Measurements from ENCODE around the gene PCDHB2.
"Not testable (repeated sequence)": the region's sequence is repeated elsewhere in the genome, so short reads cannot be mapped to it uniquely, and the experiment has no call there.

The PCDHB2 gene

GRCh38 chr5:141101059-141101458 is 6.6 kb downstream of the PCDHB2 start:
- H3K27ac ChIP-seq = no peak overlapping the region
- no peaks in the 10 kb centered on the region for H3K36me3 ChIP-seq
- H3K4me3 ChIP-seq = no peak overlapping the region

GRCh38 chr5:141102070-141102469 is 7.7 kb downstream of the PCDHB2 start:
- not testable (repeated sequence) for H3K4me3 ChIP-seq, H3K36me3 ChIP-seq, H4K20me1 ChIP-seq, H3K4me2 ChIP-seq, H3K4me1 ChIP-seq, H3K27me3 ChIP-seq, H3K9ac ChIP-seq, H3K27ac ChIP-seq
- peaks cover 25% of the 10 kb centered on the region for H3K9me3 ChIP-seq

More at GRCh38 chr5:141101059-141101458, 6.6 kb downstream of the PCDHB2 start:
- peaks cover 25% of the 10 kb centered on the region for H3K9me3 ChIP-seq
- H3K4me1 ChIP-seq = no peaks in the 10 kb centered on the region
- H3K27me3 ChIP-seq = no peaks in the 10 kb centered on the region
- no peak overlapping the region for H3K4me2 ChIP-seq
- no peak for TF ChIP-seq Cebpa-rat (IDR thresholded peaks at IDR 0.05)
- H3K9ac ChIP-seq = no peak overlapping the region
- H4K20me1 ChIP-seq = no peaks in the 10 kb centered on the region

GRCh38 chr5:141102471-141102870 is 8.1 kb downstream of the PCDHB2 start:
- H4K20me1 ChIP-seq, H3K36me3 ChIP-seq, H3K4me1 ChIP-seq, H3K4me2 ChIP-seq, H3K4me3 ChIP-seq, H3K27ac ChIP-seq, H3K9ac ChIP-seq, H3K27me3 ChIP-seq: not testable (repeated sequence)
- peaks cover 25% of the 10 kb centered on the region for H3K9me3 ChIP-seq

- no peak overlapping the region for H3K27ac ChIP-seq
- TF ChIP-seq Cebpa-rat (IDR thresholded peaks at IDR 0.05) = no peak
- H3K9ac ChIP-seq = no peak overlapping the region
- H4K20me1 ChIP-seq = no peaks in the 10 kb centered on the region
- no peaks in the 10 kb centered on the region for H3K4me1 ChIP-seq
- H3K4me2 ChIP-seq = no peak overlapping the region
- H3K4me3 ChIP-seq = no peak overlapping the region
- H3K9me3 ChIP-seq = peaks cover 22% of the 10 kb centered on the region
- no peaks in the 10 kb centered on the region for H3K36me3 ChIP-seq
- no peaks in the 10 kb centered on the region for H3K27me3 ChIP-seq
These were observed 10.9 kb downstream of the PCDHB2 start for GRCh38 chr5:141105350-141105749.

GRCh38 chr5:141119250-141119649 is 24.8 kb downstream of the PCDHB2 start:
- Histone ChIP-seq H4K20me1 (no peaks in the 10 kb centered on the region), H3K27ac (no peak overlapping the region), H3K9ac (no peak overlapping the region), H3K9me3 (peaks cover 35% of the 10 kb centered on the region), H3K4me1 (no peaks in the 10 kb centered on the region), H3K36me3 (no peaks in the 10 kb centered on the region), H3K4me2 (no peak overlapping the region), H3K4me3 (no peak overlapping the region), H3K27me3 (no peaks in the 10 kb centered on the region)
- TF ChIP-seq Cebpa-rat (IDR thresholded peaks at IDR 0.05) = no peak

GRCh38 chr5:141121563-141121962 is 27.1 kb downstream of the PCDHB2 start, which contains the start of gene PCDHB4:
Gene PCDHB4 (plus strand): TSS chr5:141121818. CDS start chr5:141121999, 181 bp downstream.
- Histone ChIP-seq H3K4me1 (no peaks in the 10 kb centered on the region), H3K9ac (no peak within 1 kb of the TSS), H3K9me3 (peaks cover 31% of the 10 kb centered on the region), H3K27ac (no peak within 1 kb of the TSS), H3K4me2 (no peak within 1 kb of the TSS), H3K27me3 (no peaks in the 10 kb centered on the region), H3K4me3 (no peak within 1 kb of the TSS), H3K36me3 (no peaks in the 10 kb centered on the region), H4K20me1 (no peaks in the 10 kb centered on the region)
- TF ChIP-seq Cebpa-rat (IDR thresholded peaks at IDR 0.05) = no peak

- no peak for TF ChIP-seq Cebpa-rat (IDR thresholded peaks at IDR 0.05)
- Histone ChIP-seq H3K9me3 (peaks cover 27% of the 10 kb centered on the region), H4K20me1 (no peaks in the 10 kb centered on the region), H3K4me3 (no peak overlapping the region), H3K27me3 (no peaks in the 10 kb centered on the region), H3K27ac (no peak overlapping the region), H3K4me2 (no peak overlapping the region), H3K9ac (no peak overlapping the region), H3K4me1 (no peaks in the 10 kb centered on the region), H3K36me3 (no peaks in the 10 kb centered on the region)
These were observed 27.6 kb downstream of the PCDHB2 start for GRCh38 chr5:141121985-141122384.

GRCh38 chr5:141123396-141124135 is 29.2 kb downstream of the PCDHB2 start:
- H3K4me1 ChIP-seq, H4K20me1 ChIP-seq, H3K27me3 ChIP-seq, H3K9ac ChIP-seq, H3K27ac ChIP-seq, H3K4me3 ChIP-seq, H3K4me2 ChIP-seq, H3K36me3 ChIP-seq: not testable (repeated sequence)
- peaks cover 26% of the 10 kb centered on the region for H3K9me3 ChIP-seq

GRCh38 chr5:141127305-141127704 is 32.9 kb downstream of the PCDHB2 start:
- no peaks in the 10 kb centered on the region for H3K36me3 ChIP-seq
- H3K27me3 ChIP-seq = no peaks in the 10 kb centered on the region
- H3K9ac ChIP-seq = no peak overlapping the region
- H3K4me2 ChIP-seq = no peak overlapping the region
- no peak overlapping the region for H3K27ac ChIP-seq
- peaks cover 18% of the 10 kb centered on the region for H3K9me3 ChIP-seq
- no peak overlapping the region for H3K4me3 ChIP-seq
- H3K4me1 ChIP-seq = no peaks in the 10 kb centered on the region
- no peak for TF ChIP-seq Cebpa-rat (IDR thresholded peaks at IDR 0.05)
- no peaks in the 10 kb centered on the region for H4K20me1 ChIP-seq

GRCh38 chr5:141135030-141135717 is 40.8 kb downstream of the PCDHB2 start, which contains the start of gene PCDHB5:
Gene PCDHB5 (plus strand): TSS chr5:141135206. CDS start chr5:141135435, 229 bp downstream.
- Histone ChIP-seq H3K4me1 (no peaks in the 10 kb centered on the region), H3K9ac (no peak within 1 kb of the TSS), H3K4me2 (no peak within 1 kb of the TSS), H3K27me3 (no peaks in the 10 kb centered on the region), H3K36me3 (no peaks in the 10 kb centered on the region), H3K4me3 (no peak within 1 kb of the TSS), H4K20me1 (no peaks in the 10 kb centered on the region), H3K9me3 (peaks cover 35% of the 10 kb centered on the region), H3K27ac (no peak within 1 kb of the TSS)
- TF ChIP-seq Cebpa-rat (IDR thresholded peaks at IDR 0.05) = no peak
